ENCODE data around the gene RAB1B.

The RAB1B gene

DNA sequence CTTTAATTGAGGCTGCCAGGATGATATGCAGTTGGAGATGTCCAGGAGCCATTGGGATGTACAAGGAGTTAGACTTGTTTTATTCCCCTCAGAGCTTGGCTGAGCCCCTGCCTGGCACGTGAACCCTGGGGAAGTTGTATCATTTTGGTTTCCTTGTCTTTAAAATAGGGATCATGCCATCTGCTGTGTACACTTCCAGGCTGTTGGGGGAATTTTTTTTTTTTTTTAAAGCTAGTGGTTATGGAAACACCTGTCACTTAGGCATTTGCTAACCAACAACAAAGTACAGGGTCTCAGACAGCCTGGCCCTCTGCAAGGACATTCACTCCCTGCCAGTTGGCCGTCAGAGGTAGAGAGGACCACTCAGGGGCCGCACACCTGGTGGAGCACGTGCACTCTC lies 8.5 kb upstream of the RAB1B start:
- H3K36me3 ChIP-seq (ENCODE audit: control insufficient read depth, insufficient read depth, low read length): peaks cover 40% of the 10 kb centered on the region
- no peak overlapping the region for H3K4me3 ChIP-seq (replicated peaks; ENCODE audit: low read depth, low read length)
- no peak for DNase-seq (ENCODE audit: extremely low read depth, insufficient read length)
- TF ChIP-seq, protein P1, sequence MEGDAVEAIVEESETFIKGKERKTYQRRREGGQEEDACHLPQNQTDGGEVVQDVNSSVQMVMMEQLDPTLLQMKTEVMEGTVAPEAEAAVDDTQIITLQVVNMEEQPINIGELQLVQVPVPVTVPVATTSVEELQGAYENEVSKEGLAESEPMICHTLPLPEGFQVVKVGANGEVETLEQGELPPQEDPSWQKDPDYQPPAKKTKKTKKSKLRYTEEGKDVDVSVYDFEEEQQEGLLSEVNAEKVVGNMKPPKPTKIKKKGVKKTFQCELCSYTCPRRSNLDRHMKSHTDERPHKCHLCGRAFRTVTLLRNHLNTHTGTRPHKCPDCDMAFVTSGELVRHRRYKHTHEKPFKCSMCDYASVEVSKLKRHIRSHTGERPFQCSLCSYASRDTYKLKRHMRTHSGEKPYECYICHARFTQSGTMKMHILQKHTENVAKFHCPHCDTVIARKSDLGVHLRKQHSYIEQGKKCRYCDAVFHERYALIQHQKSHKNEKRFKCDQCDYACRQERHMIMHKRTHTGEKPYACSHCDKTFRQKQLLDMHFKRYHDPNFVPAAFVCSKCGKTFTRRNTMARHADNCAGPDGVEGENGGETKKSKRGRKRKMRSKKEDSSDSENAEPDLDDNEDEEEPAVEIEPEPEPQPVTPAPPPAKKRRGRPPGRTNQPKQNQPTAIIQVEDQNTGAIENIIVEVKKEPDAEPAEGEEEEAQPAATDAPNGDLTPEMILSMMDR (IDR thresholded peaks at IDR 0.05; ENCODE audit: insufficient read depth, low read length, poor library complexity, severe bottlenecking): no peak
- H3K27me3 ChIP-seq (replicated peaks; ENCODE audit: control insufficient read depth, insufficient read depth, low read length): no peaks in the 10 kb centered on the region

DNA sequence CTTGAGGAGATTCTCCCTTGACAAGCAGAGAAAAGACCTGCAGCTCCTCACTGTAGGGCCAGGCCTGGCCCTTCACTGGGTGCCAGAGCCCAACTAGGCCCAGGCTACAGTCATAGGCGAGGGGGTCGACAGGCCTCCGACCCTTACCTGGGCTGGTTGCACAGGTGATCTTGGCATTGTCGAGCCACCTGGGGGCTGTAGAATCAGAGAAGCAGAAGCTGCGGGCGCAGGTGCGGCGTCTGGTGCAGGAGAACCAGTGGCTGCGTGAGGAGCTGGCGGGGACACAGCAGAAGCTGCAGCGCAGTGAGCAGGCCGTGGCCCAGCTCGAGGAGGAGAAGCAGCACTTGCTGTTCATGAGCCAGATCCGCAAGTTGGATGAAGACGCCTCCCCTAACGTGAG lies 6.9 kb upstream of the RAB1B start:
- no peak overlapping the region for H3K4me3 ChIP-seq (replicated peaks; ENCODE audit: low read depth, low read length)
- TF ChIP-seq, protein P1 (IDR thresholded peaks at IDR 0.05; ENCODE audit: insufficient read depth, low read length, poor library complexity, severe bottlenecking): no peak
- no peak for DNase-seq (ENCODE audit: extremely low read depth, insufficient read length)
- no peaks in the 10 kb centered on the region for H3K27me3 ChIP-seq (replicated peaks; ENCODE audit: control insufficient read depth, insufficient read depth, low read length)
- peaks cover 48% of the 10 kb centered on the region for H3K36me3 ChIP-seq (ENCODE audit: control insufficient read depth, insufficient read depth, low read length)

DNA sequence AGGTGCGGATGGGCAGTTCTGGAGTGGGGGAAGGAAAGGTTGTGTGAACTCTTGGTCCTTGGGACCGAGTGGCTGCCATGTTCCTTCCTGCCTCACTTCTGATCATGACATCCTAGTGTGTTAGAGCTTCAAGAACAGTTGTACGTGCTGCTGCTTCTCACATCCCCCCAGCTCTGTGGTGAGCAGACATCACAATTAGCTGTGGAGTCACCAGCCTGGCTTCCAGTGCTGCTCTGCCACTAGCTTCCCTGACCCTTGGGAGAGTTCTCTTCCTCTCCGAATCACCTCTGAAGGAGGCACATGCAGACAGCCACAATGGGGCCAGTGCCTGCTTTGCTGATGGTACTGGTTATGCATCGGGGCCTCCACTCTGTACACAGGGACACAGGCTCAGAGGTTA lies 6.2 kb upstream of the RAB1B start:
- TF ChIP-seq, protein P1 (IDR thresholded peaks at IDR 0.05; ENCODE audit: insufficient read depth, low read length, poor library complexity, severe bottlenecking): no peak
- Histone ChIP-seq H3K36me3 (ENCODE audit: control insufficient read depth, insufficient read depth, low read length) (peaks cover 50% of the 10 kb centered on the region), H3K4me3 (replicated peaks; ENCODE audit: low read depth, low read length) (no peak overlapping the region), H3K27me3 (replicated peaks; ENCODE audit: control insufficient read depth, insufficient read depth, low read length) (no peaks in the 10 kb centered on the region)
- no peak for DNase-seq (ENCODE audit: extremely low read depth, insufficient read length)

DNA sequence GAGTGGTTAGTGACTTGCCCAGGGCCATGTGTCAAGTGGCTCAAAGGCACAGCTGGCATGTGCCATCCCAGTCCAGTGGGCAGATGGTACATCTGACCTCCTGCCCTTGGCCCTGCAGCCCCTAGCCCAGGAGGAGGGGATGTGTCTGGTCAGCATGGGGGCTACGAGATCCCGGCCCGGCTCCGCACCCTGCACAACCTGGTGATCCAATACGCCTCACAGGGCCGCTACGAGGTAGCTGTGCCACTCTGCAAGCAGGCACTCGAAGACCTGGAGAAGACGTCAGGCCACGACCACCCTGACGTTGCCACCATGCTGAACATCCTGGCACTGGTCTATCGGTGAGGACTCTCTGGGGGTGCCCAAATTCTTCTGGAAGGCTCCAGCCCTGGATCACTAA lies 5.7 kb upstream of the RAB1B start:
- TF ChIP-seq, protein P1 (IDR thresholded peaks at IDR 0.05; ENCODE audit: insufficient read depth, low read length, poor library complexity, severe bottlenecking): no peak
- H3K4me3 ChIP-seq (replicated peaks; ENCODE audit: low read depth, low read length): no peak overlapping the region
- H3K36me3 ChIP-seq (ENCODE audit: control insufficient read depth, insufficient read depth, low read length): peaks cover 50% of the 10 kb centered on the region
- no peaks in the 10 kb centered on the region for H3K27me3 ChIP-seq (replicated peaks; ENCODE audit: control insufficient read depth, insufficient read depth, low read length)
- no peak for DNase-seq (ENCODE audit: extremely low read depth, insufficient read length)

DNA sequence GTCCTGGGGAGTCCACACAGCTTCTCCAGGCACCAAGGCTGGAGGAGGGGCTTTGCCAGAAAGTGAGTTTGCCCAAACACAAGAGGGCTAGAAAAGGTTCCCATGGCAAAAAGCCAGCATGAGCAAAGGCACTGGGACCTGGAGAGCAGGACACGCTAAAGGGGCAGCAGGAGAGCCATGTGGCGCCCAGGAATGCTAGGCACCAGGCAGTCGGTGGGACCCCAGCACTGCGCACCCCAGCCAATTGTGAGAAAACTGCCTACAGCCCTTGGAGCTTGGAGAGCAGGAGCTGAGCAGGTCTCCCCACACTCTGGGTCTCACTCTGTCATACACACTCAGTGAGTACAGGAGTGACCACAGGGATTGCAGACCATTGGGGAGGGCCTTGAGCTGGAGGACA lies 5.2 kb upstream of the RAB1B start:
- DNase-seq (ENCODE audit: extremely low read depth, insufficient read length): no peak
- TF ChIP-seq, protein P1 (IDR thresholded peaks at IDR 0.05; ENCODE audit: insufficient read depth, low read length, poor library complexity, severe bottlenecking): no peak
- Histone ChIP-seq H3K4me3 (replicated peaks; ENCODE audit: low read depth, low read length) (no peak overlapping the region), H3K36me3 (ENCODE audit: control insufficient read depth, insufficient read depth, low read length) (peaks cover 50% of the 10 kb centered on the region), H3K27me3 (replicated peaks; ENCODE audit: control insufficient read depth, insufficient read depth, low read length) (no peaks in the 10 kb centered on the region)

DNA sequence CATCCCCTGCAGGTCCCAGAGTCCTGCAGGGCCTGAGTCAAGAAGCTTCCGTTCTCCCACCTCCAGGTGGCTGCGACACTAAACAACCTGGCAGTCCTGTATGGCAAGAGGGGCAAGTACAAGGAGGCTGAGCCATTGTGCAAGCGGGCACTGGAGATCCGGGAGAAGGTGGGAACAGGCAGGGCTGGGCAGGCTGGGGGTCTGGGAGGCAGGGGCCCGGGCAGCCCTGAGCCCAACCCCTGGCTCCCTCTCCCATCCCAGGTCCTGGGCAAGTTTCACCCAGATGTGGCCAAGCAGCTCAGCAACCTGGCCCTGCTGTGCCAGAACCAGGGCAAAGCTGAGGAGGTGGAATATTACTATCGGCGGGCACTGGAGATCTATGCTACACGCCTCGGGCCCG lies 4.7 kb upstream of the RAB1B start:
- H3K4me3 ChIP-seq (replicated peaks; ENCODE audit: low read depth, low read length): no peak overlapping the region
- H3K27me3 ChIP-seq (replicated peaks; ENCODE audit: control insufficient read depth, insufficient read depth, low read length): no peaks in the 10 kb centered on the region
- TF ChIP-seq, protein P1 (IDR thresholded peaks at IDR 0.05; ENCODE audit: insufficient read depth, low read length, poor library complexity, severe bottlenecking): no peak
- DNase-seq (ENCODE audit: extremely low read depth, insufficient read length): no peak
- H3K36me3 ChIP-seq (ENCODE audit: control insufficient read depth, insufficient read depth, low read length): peaks cover 50% of the 10 kb centered on the region

Measured in GM06990 (cell line).